GM12872 (cell line): ENCODE results near the gene TBL1XR1.

Source experiments
- CTCF ChIP-seq: IDR thresholded peaks from 3 replicates; pipeline ENCODE4 v1.5.1; 2011; ENCODE audit warnings: low read depth, mild to moderate bottlenecking, low read length, moderate library complexity; ENCODE audit not compliant: insufficient read depth

TBL1XR1 gene

GRCh38 chr3:177114253-177114652 is 83.0 kb downstream of the TBL1XR1 start:
- no peak for TF ChIP-seq CTCF

DNA sequence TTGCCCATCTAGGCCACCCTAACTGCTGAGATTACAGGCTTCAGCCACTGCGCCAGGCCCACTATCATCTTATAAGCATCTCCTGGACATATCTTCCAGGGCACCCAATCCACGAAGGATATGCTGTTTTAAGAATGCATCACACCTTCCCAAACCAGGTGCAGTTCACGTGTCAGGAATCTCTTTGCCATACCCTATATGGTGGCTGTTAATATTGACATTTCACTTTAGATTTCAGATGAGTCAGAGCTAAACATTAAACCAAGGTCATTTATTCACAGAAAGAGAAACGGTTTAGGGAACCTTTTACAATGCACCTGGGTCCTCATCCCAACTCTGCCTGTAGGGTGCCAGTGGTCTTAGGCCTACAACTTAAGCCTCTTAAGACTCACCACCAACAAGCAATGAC is 85.7 kb downstream of the TBL1XR1 start:
- no peak for TF ChIP-seq CTCF

DNA sequence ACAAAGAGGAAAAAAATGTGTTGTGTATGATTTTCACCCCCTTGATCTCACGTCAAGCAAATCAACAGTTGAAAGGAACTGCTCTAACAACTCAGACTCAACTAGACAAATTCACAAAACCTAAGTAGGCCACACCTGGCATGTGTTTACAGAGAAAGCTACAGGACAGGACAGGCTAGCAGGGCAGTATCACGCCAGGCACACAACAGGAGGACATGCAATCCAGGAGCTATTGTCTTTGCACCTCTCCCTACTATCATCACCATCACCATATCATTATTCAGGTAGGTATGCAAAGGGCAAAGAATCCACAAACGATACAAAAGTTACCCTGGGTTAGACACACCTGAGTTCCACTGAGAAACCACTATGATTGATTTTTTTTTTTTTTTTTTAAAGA is 86.4 kb downstream of the TBL1XR1 start:
- no peak for TF ChIP-seq CTCF

GRCh38 chr3:177110386-177110785 is 86.9 kb downstream of the TBL1XR1 start:
- TF ChIP-seq CTCF, result no peak

GRCh38 chr3:177109688-177110330 is 87.5 kb downstream of the TBL1XR1 start:
- TF ChIP-seq CTCF, result no peak

DNA sequence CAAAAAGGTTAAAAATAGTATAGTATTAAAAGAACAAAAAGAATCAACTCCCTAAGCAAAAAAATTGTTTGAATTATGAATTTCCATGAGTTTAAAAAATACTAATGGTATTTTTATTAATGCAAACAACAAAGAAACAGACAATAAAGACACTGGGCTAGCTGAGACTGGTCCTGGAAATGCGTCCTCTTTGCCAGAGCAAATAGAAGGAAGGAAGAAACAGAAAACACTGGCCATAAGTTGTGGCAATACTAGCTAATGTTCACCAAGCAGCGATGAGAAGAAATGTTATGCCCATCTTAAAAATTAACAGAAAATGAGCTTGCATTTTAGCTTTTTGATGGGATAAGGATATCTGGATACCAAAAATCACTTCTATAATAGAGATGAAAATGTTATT is 88.6 kb downstream of the TBL1XR1 start:
- TF ChIP-seq CTCF, result no peak

- TF ChIP-seq CTCF, result no peak
These were observed 89.6 kb downstream of the TBL1XR1 start for GRCh38 chr3:177107461-177108239.
